Panc1 (cell line): ENCODE results near the gene ZNF774. TPM values are rescaled to one million over a fixed set of nuclear protein-coding genes. Genes with fewer than 3 reads are reported as not detected.

Experiments used
- ATAC-seq: fragments of 200-7000 bp; cut with Tn5 transposase; 2 replicates; pipeline ENCODE4 v1.9.1; 2020; ENCODE audit warnings: mild to moderate bottlenecking, moderate library complexity
- BruUV-seq: library from RNA; stranded (reverse); fragments of 400-500 nt; replicated peaks from 2 replicates; lab custom pipeline; 2021; lab: Mats Ljungman, UMichigan
- CTCF ChIA-PET: fragments of 300-600 bp; sonication (Branson Sonifier 250); formaldehyde crosslinking; loops from one replicate; lab custom pipeline; 2022; ENCODE audit warnings: antibody characterized with exemption; lab: Charles Lee
- POLR2A ChIA-PET: fragments of 300-600 bp; sonication (Branson Sonifier 250); formaldehyde crosslinking; loops from one replicate; lab custom pipeline; 2022; ENCODE audit warnings: antibody characterized with exemption; lab: Charles Lee
- DNase-seq: peaks from one replicate; pipeline ENCODE4 v3.0.0-alpha.2; 2010; ENCODE audit warnings: low read depth, low spot score
- H3K27ac ChIP-seq: 2 replicates; pipeline ENCODE4 v1.5.1; 2011; ENCODE audit warnings: mild to moderate bottlenecking, low read length, inconsistent platforms
- H3K27me3 ChIP-seq: fragments of 200-500 bp; sonication (Bioruptor generic); 2 replicates; pipeline ENCODE4 v1.6.0; 2014; ENCODE audit warnings: low read length, inconsistent platforms; ENCODE audit not compliant: control insufficient read depth, insufficient read depth
- H3K36me3 ChIP-seq: fragments of 200-500 bp; sonication (Bioruptor generic); 2 replicates; pipeline ENCODE4 v1.5.1; 2014; ENCODE audit warnings: inconsistent platforms, mild to moderate bottlenecking, low read length, moderate library complexity; ENCODE audit not compliant: control insufficient read depth, insufficient read depth
- H3K4me1 ChIP-seq: 2 replicates; pipeline ENCODE4 v1.5.1; 2011; ENCODE audit warnings: inconsistent platforms, mild to moderate bottlenecking, low read length, moderate library complexity; ENCODE audit not compliant: control insufficient read depth, insufficient read depth
- H3K4me3 ChIP-seq, 2 experiments: 2 replicates each; pipeline ENCODE4 v1.5.1; 2011 to 2012; ENCODE audit warnings: low read depth in 2 of 2, low read length in 2 of 2, mild to moderate bottlenecking in 2 of 2, inconsistent platforms in 1 of 2, moderate library complexity in 1 of 2
- H3K9me3 ChIP-seq: fragments of 200-500 bp; sonication (Bioruptor generic); 2 replicates; pipeline ENCODE4 v1.5.1; 2014; ENCODE audit warnings: low read depth, mild to moderate bottlenecking, inconsistent platforms, low read length, moderate library complexity; ENCODE audit not compliant: control insufficient read depth, insufficient read depth
- CTCF ChIP-seq: fragments of 450-650 bp; IDR thresholded peaks from 2 replicates; pipeline ENCODE4 v1.5.1; 2017; ENCODE audit warnings: mild to moderate bottlenecking
- POLR2AphosphoS5 ChIP-seq: IDR thresholded peaks from 2 replicates; pipeline ENCODE4 v1.6.1; 2012; ENCODE audit warnings: mild to moderate bottlenecking, low read depth, low read length, moderate library complexity
- REST ChIP-seq, 2 experiments: IDR thresholded peaks; 2 replicates each; pipeline ENCODE4 v1.6.1; 2011 to 2012; ENCODE audit warnings: low read depth in 2 of 2, control low read depth in 1 of 2, low read length in 1 of 2, mild to moderate bottlenecking in 1 of 2, moderate library complexity in 1 of 2; ENCODE audit not compliant: insufficient read depth in 1 of 2
- SIN3A ChIP-seq: IDR thresholded peaks from 2 replicates; pipeline ENCODE4 v1.6.1; 2012; ENCODE audit warnings: low read depth, mild to moderate bottlenecking, low read length, moderate library complexity, borderline replicate concordance; ENCODE audit not compliant: insufficient read depth
- TCF7L2 ChIP-seq: IDR thresholded peaks from 2 replicates; pipeline ENCODE4 v1.6.1; 2011; ENCODE audit warnings: mild to moderate bottlenecking, low read depth, low read length, inconsistent platforms
- in situ Hi-C: cut with HindIII; loops from 2 replicates; pipeline ENCODE4 v1.10.0; 2016; ENCODE audit warnings: low sequenced_read_pairs, low pct_unique_long_range_greater_than_20kb
- intact Hi-C: fragments of 100-400 bp; cut with micrococcal nuclease; formaldehyde crosslinking; loops from one replicate; pipeline ENCODE4 v1.10.0; 2022; ENCODE audit not compliant: unreplicated experiment
- total RNA-seq: library from RNA; stranded (reverse); gene quantifications from one replicate; pipeline ENCODE4 v1.2.1, GENCODE V29; 2021; ENCODE audit not compliant: unreplicated experiment

Gene ZNF774
- total RNA-seq, 1 experiment from 2014 or later, result 5.2 TPM

- Histone ChIP-seq H3K4me3 (no peak overlapping the region), H3K9me3 (no peaks in the 10 kb centered on the region), H3K27ac (no peak overlapping the region), H3K4me1 (no peaks in the 10 kb centered on the region), H3K27me3 (no peaks in the 10 kb centered on the region), H3K36me3 (no peaks in the 10 kb centered on the region)
- no TSS peak for BruUV-seq
- ChIA-PET CTCF (interaction anchor here (0.9 kb wide), 1 partner anchor 14 kb away, joined by 3 read pairs; no protein-coding TSS in a partner anchor), POLR2A (no interaction called here)
- intact Hi-C loops (no loop called here), in situ Hi-C loops (no loop called here)
- DNase-seq (no peak), ATAC-seq (no peak)
- no peak for TF ChIP-seq REST (IDR thresholded peaks at IDR 0.05; ENCODE audit: insufficient read depth in 1 of 2, low read depth in 2 of 2, low read length in 1 of 2)
- no peak for TF ChIP-seq CTCF
- TF ChIP-seq SIN3A, result no peak
- TF ChIP-seq POLR2AphosphoS5, result no peak
- TF ChIP-seq TCF7L2, result no peak
Observed at GRCh38 chr15:90305932-90306331, 46.2 kb upstream of the ZNF774 start.

GRCh38 chr15:90306560-90306959 is 45.5 kb upstream of the ZNF774 start:
- TF ChIP-seq POLR2AphosphoS5, result no peak
- no peak for TF ChIP-seq CTCF
- no peak for TF ChIP-seq REST (IDR thresholded peaks at IDR 0.05; ENCODE audit: insufficient read depth in 1 of 2, low read depth in 2 of 2, low read length in 1 of 2)
- no peak for TF ChIP-seq TCF7L2
- no peak for TF ChIP-seq SIN3A
- Histone ChIP-seq H3K4me3 (no peak overlapping the region), H3K36me3 (no peaks in the 10 kb centered on the region), H3K9me3 (no peaks in the 10 kb centered on the region), H3K4me1 (no peaks in the 10 kb centered on the region), H3K27me3 (no peaks in the 10 kb centered on the region), H3K27ac (no peak overlapping the region)
- no TSS peak for BruUV-seq
- DNase-seq (no peak), ATAC-seq (no peak)
- POLR2A ChIA-PET, result interaction anchor here (0.7 kb wide), 1 partner anchor 70 kb away, joined by 4 read pairs; no protein-coding TSS in a partner anchor
- intact Hi-C loops (no loop called here), in situ Hi-C loops (no loop called here)
- CTCF ChIA-PET, result no interaction called here
